Mucosa of stomach (tissue), 1 donor: Measurements from ENCODE around the gene RADIL.
"Not testable (repeated sequence)": the region's sequence is repeated elsewhere in the genome, so short reads cannot be mapped to it uniquely, and the experiment has no call there.

Experiments
- H3K27me3 ChIP-seq: one replicate; pipeline ENCODE4 v1.7.0; 2013; ENCODE audit warnings: mild to moderate bottlenecking, low read length; ENCODE audit not compliant: control insufficient read depth, insufficient read depth
- H3K36me3 ChIP-seq: one replicate; pipeline ENCODE4 v1.7.0; 2013; ENCODE audit warnings: low read length; ENCODE audit not compliant: control insufficient read depth, insufficient read depth
- H3K4me1 ChIP-seq: one replicate; pipeline ENCODE4 v1.7.0; 2013; ENCODE audit warnings: mild to moderate bottlenecking, low read length; ENCODE audit not compliant: control insufficient read depth, insufficient read depth
- H3K4me3 ChIP-seq: one replicate; pipeline ENCODE4 v1.7.0; 2013; ENCODE audit warnings: low read length
- H3K9ac ChIP-seq: one replicate; pipeline ENCODE4 v1.7.0; 2013; ENCODE audit warnings: mild to moderate bottlenecking, low read length, moderate library complexity
- H3K9me3 ChIP-seq: one replicate; pipeline ENCODE4 v1.7.0; 2013; ENCODE audit warnings: mild to moderate bottlenecking, low read length, moderate library complexity; ENCODE audit not compliant: control insufficient read depth
- donor health status: Pancreatic carcinoma.

The RADIL gene

GRCh38 chr7:4797858-4798705 lies 85.4 kb downstream of the RADIL start:
- no peaks in the 10 kb centered on the region for H3K4me1 ChIP-seq
- H3K27me3 ChIP-seq, result no peaks in the 10 kb centered on the region
- no peak overlapping the region for H3K9ac ChIP-seq
- no peak overlapping the region for H3K4me3 ChIP-seq
- no peaks in the 10 kb centered on the region for H3K9me3 ChIP-seq
- no peaks in the 10 kb centered on the region for H3K36me3 ChIP-seq

GRCh38 chr7:4796453-4796852 lies 87.1 kb downstream of the RADIL start:
- Histone ChIP-seq H3K36me3 (no peaks in the 10 kb centered on the region), H3K4me1 (peaks cover 5% of the 10 kb centered on the region), H3K9me3 (no peaks in the 10 kb centered on the region), H3K27me3 (no peaks in the 10 kb centered on the region), H3K4me3 (no peak overlapping the region), H3K9ac (no peak overlapping the region)

GRCh38 chr7:4794591-4795350 lies 88.7 kb downstream of the RADIL start:
- no peak overlapping the region for H3K9ac ChIP-seq
- no peaks in the 10 kb centered on the region for H3K9me3 ChIP-seq
- no peaks in the 10 kb centered on the region for H3K27me3 ChIP-seq
- no peak overlapping the region for H3K4me3 ChIP-seq
- peaks cover 5% of the 10 kb centered on the region for H3K4me1 ChIP-seq
- H3K36me3 ChIP-seq, result no peaks in the 10 kb centered on the region

- H3K9me3 ChIP-seq, H3K4me3 ChIP-seq, H3K36me3 ChIP-seq, H3K4me1 ChIP-seq, H3K27me3 ChIP-seq, H3K9ac ChIP-seq: not testable (repeated sequence)
Observed at GRCh38 chr7:4794171-4794570, 89.3 kb downstream of the RADIL start.

GRCh38 chr7:4793385-4793993 lies 90.0 kb downstream of the RADIL start:
- not testable (repeated sequence) for H3K36me3 ChIP-seq, H3K9ac ChIP-seq, H3K27me3 ChIP-seq, H3K4me3 ChIP-seq, H3K4me1 ChIP-seq, H3K9me3 ChIP-seq

- Histone ChIP-seq H3K27me3 (no peaks in the 10 kb centered on the region), H3K9ac (no peak overlapping the region), H3K4me3 (no peak overlapping the region), H3K4me1 (peaks cover 5% of the 10 kb centered on the region), H3K9me3 (no peaks in the 10 kb centered on the region), H3K36me3 (no peaks in the 10 kb centered on the region)
Observed at GRCh38 chr7:4792537-4793126, 90.9 kb downstream of the RADIL start.

- H3K9ac ChIP-seq, result no peak overlapping the region
- H3K4me1 ChIP-seq, result peaks cover 5% of the 10 kb centered on the region
- H3K36me3 ChIP-seq, result no peaks in the 10 kb centered on the region
- no peaks in the 10 kb centered on the region for H3K9me3 ChIP-seq
- H3K4me3 ChIP-seq, result no peak overlapping the region
- no peaks in the 10 kb centered on the region for H3K27me3 ChIP-seq
Observed at GRCh38 chr7:4791738-4792536, 91.6 kb downstream of the RADIL start.

GRCh38 chr7:4791101-4791737 lies 92.3 kb downstream of the RADIL start:
- H3K36me3 ChIP-seq, result no peaks in the 10 kb centered on the region
- no peaks in the 10 kb centered on the region for H3K27me3 ChIP-seq
- H3K4me1 ChIP-seq, result peaks cover 5% of the 10 kb centered on the region
- H3K9ac ChIP-seq, result no peak overlapping the region
- H3K9me3 ChIP-seq, result no peaks in the 10 kb centered on the region
- H3K4me3 ChIP-seq, result no peak overlapping the region

GRCh38 chr7:4790516-4790991 lies 93.0 kb downstream of the RADIL start:
- Histone ChIP-seq H3K9me3 (no peaks in the 10 kb centered on the region), H3K4me1 (peaks cover 5% of the 10 kb centered on the region), H3K27me3 (no peaks in the 10 kb centered on the region), H3K36me3 (no peaks in the 10 kb centered on the region), H3K9ac (no peak overlapping the region), H3K4me3 (no peak overlapping the region)

GRCh38 chr7:4790078-4790465 lies 93.4 kb downstream of the RADIL start:
- H3K4me1 ChIP-seq, result peaks cover 5% of the 10 kb centered on the region
- H3K36me3 ChIP-seq, result no peaks in the 10 kb centered on the region
- H3K4me3 ChIP-seq, result no peak overlapping the region
- no peak overlapping the region for H3K9ac ChIP-seq
- no peaks in the 10 kb centered on the region for H3K9me3 ChIP-seq
- no peaks in the 10 kb centered on the region for H3K27me3 ChIP-seq
